ENCODE measurements around the gene CRIP3.
A peak's percentile ranks its signal among the peaks of the same experiment; 100 is the strongest.
"Not testable (repeated sequence)": the region's sequence is repeated elsewhere in the genome, so short reads cannot be mapped to it uniquely, and the experiment has no call there.

The CRIP3 gene, protein sequence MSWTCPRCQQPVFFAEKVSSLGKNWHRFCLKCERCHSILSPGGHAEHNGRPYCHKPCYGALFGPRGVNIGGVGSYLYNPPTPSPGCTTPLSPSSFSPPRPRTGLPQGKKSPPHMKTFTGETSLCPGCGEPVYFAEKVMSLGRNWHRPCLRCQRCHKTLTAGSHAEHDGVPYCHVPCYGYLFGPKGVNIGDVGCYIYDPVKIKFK

DNA sequence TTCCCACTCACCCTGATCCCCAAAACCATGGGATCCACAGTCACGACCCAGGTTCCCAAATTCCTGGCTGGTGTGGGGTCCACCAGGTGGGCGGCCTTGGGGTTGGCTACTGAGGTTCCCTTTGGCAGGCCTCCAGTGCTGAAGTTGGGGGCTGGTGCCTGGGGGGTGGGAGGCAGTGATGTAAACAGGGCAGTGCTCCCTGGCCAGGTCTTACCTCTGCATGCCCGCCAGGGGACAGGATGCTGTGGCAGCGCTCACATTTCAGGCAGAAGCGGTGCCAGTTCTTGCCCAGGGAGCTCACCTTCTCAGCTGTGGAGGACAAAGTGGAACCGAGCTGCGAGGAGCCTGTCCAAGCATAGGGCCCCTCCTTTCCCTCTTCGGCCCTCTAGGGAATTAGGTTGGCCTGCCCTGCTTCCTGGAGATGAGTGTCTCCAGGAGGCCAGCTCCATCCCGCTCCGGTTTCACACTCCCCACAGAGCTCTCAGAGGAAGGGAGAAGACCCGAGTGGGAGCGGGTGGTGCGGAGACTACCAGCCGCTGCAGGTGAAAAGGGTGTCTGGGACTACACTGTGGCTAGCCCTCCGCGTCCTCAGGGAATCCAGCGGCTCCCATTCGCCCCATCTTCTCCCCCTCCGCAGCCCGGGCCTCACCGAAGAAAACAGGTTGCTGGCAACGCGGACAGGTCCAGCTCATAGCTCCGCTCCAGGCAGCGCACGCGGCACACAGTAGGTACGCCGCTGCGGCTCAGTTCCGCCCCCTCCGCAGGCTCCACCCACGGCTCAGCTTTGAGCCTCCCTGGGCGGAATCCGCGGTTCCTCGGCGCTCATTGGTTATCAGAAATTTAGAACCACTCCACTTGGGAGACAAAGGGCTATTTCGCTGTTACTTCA is at the start of gene CRIP3:
Gene CRIP3 (minus strand): TSS at position 726 of the 889 bp plus-strand sequence. CDS start 34 bp downstream, at position 692.
- peak; percentile 54 for DNase-seq (ENCODE audit: low spot score)

DNA sequence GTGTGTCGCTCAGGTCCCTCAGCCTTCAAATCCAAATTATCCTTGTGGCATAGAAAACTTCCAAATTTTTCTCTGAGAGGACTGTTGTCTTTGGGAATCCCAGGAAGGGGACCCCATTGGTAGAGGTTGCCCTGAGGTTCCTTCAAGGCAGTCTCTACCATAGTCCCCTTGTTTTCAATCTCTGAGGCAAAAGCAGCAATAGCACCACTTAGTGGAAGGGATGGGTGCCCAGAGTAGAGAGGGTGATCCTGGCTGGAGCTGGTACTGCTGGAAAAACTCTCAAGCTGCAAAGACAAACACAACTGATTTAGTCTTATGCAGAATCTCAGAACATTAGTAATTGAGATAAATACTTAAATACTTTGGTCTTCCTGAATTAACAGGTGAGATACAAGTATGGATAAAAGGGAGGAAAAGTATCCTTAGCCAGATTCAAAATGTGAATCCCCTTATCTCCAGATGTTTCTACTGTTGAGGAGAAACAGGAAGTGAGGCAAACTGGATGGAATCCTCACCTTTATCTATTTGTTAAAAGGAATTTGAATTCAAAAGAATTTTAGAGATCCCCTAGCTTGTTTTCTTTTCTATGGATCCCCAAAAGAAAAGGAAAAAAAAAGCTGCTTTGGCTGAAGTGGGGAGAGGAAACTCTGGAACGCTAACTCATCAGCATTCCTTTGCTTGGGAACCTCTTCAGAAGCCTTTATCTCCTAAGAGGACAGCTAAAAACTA is 47.4 kb upstream of the CRIP3 start:
- DNase-seq (ENCODE audit: low spot score) = peak; percentile 19

DNA sequence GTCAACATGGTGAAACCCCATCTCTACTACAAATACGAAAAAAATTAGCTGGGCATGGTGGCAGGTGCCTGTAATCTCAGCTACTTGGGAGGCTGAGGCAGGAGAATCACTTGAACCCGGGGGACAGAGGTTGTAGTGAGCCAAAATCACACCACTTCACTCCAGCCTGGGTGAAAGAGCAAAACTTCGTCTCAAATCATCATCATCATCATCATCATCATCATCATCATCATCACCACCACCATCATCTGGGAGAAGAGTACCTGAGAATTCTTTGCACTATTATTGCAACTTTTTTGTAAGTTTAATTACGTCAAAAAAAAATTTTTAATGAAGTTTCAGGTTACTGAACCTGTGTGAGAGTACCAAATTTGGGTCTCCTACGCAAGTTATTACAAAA is 43.3 kb upstream of the CRIP3 start:
- DNase-seq (ENCODE audit: low spot score) = not testable (repeated sequence)

DNA sequence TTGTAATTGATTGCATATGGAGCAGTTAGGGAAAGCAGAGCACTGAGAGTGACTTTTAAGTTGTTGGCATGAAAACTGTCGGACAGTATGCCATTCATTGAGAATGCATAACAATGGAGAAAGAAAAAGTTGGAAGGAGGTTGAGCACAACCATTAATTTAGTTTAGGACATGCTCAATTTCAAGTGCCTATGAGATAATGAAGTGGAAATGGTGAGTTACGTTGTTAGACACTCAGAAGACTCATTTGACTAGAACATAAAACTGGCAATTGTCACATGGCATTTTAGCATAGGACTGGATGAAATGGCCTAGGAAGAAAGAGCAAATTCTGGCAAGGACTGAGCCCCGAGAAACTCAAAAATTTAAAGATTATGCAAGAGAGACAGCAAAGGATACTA is 38.8 kb upstream of the CRIP3 start:
- no peak for DNase-seq (ENCODE audit: low spot score)

DNA sequence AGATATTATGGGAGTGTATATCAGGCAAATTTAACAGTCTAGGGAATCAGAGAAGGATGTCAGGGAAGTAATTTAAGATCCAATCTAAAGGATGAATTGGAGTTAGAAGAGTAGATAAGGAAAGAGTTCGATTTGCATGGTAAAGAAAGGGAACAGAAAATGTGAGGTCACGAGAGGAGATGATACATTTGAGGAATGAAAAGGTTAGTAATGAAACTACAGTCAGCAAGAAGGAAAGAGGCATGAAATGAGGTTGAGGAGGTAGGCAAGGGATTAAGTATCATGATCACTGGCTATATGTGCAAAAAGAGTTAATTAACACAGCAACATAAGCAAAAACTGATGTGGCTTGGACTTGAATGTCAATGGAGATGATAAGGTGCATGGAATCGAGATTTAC is 38.4 kb upstream of the CRIP3 start:
- DNase-seq (ENCODE audit: low spot score) = no peak

DNA sequence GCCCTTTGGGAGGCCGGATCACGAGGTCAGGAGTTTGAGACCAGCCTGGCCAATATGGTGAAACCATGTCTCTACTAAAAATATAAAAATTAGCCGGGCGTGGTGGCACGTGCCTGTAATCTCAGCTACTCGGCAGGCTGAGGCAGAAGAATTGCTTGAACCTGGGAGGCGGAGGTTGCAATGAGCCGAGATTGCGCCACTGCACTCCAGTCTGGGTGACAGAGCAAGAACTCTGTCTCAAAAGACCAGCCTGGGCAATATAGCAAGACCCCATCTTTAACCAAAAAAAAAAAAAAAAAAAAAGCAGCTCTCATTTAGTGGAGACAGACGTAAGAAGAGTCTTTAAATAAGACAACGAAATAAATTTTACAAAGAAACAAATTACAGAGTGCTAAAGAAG is 37.6 kb upstream of the CRIP3 start:
- not testable (repeated sequence) for DNase-seq (ENCODE audit: low spot score)

DNA sequence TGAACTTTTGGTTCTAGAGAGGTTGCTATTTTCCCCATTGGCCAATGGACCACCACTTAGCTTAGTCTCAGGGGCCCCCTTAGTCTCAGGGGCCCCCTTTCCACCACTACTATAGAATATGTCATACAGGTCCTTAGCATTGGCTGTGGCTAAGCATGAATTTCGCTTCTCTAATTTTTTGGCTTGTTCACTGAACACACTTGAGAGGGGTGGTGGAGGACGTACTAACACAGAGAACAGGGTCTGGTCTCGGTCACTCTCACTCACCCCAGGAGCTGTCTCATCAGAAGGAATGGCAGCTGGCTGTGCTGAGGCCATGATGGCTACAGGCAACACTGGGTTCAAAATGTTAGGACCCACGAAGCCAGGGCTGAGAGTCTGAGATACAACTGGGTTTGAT is 30.5 kb upstream of the CRIP3 start:
- no peak for DNase-seq (ENCODE audit: low spot score)

DNA sequence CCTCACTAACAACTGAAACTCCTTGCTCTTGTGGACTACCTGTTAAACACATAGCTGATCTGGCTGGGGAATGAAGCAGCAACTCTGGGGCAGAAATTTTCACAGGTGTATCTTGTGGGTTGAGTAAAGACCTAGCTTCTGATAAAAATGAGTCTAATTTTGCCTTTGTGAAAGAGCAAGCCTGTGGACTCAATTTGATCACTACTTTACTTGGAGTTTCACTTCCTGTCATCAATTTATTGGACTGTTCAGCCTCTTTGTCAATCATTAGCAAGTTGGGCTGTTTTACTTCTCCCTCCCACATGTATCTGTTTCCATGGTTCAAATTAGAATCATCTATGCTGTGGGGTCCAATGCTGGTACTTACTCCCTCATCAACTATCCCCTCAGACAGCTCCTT is 29.6 kb upstream of the CRIP3 start:
- no peak for DNase-seq (ENCODE audit: low spot score)

DNA sequence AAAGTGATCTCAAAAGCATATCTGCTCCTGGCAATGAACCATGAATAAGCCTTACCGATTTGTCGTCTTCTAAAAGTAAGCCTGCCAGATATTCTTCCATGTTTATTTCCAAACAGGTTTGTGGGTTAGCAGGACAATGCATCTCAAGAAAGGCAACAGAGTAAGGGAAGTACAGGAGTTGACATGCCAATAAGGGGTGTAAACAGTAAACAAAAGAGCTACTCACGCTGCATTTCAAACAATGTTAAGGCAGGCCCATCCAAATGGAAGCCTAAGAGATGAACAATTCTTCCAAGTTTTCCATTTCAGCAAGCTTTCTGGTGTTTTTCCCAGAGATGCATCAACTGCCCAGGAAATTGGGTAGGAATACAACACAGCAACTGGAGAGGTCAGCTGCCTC is 27.8 kb upstream of the CRIP3 start:
- DNase-seq (ENCODE audit: low spot score) = no peak

DNA sequence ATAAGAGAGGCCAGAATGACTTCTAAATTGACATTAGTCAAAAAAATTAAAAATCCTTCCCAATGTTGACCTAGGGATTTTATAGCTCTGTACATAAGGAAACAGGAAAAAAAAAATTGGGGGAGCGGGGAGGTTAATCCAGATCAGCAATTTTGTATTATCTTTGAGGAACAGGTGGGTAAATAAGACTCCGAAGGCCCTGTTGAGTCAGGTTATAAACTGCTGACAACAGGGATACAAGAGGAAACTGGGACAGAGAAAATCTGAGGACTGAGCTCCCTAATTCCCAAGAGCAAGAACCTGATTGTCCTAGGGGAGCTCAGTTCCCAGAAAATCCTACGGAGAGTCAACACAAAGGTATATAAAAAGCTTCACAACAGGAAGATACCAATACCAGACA is 26.8 kb upstream of the CRIP3 start:
- no peak for DNase-seq (ENCODE audit: low spot score)

DNA sequence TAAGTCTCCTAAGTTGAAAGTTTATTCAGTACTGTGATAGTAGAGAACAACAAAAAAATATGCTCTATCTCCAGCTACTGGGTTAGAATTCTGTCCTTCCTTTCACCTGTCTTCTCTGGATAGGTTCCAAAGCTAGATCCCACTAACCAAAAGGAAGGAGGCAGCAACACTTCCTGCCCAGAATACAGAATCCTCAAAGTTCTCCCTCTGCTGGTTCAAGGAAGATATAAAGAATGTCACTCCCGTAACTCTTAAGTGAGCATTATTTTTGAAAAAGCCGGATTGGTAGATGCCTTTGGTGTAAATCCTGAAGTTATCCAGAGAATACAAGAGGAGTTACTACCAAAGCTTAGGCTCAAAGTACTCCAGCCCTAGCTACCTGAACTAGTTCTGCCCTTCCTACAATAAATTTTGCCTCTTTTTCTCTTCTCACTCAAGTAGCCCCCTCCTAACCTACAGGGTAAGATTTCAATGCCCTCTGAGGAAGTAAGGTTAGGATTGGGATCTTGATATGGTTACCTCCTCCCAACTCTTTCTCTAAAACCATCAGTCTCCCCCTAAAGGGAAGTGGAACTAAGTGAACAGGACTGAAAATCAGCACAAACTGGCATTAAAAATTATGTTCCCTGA is 26.0 kb upstream of the CRIP3 start:
- DNase-seq (ENCODE audit: low spot score) = peak; percentile 76

DNA sequence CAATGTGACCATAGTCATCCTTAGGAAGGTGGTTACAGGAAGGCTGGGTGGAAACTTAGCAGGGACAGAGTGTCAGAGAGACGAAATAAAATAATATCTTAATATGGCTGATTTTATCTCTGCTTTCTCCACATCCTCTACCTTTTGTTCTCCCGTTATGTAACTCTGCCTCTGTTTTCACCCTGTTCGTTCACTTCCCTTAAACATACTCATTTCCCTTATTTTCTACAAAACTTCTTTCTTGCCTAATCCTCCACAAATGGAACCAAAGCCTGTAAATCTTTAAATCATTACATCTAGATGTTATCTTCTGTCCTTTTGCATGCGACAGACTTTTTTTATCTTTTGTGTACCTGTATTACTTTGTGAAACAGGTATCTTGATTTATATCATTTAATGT is 23.3 kb upstream of the CRIP3 start:
- no peak for DNase-seq (ENCODE audit: low spot score)

DNA sequence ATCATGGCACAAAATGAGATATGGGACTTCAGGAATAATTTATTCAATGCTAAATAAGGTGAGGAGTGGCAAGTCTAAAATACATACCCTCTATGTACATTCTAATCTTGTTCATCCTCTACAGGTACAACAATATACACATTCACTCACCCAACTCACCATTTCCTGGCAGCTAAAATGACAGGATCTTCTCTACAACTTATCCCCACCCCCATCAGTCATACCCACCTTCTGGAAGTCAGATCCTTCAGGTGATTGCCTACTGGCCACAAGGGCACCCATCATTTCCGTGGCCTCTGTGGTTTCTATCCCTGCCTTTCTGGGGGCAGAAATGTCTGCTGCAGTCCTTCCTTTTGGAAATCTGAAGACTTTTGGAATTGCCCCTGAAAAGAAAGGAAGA is 22.8 kb upstream of the CRIP3 start:
- DNase-seq (ENCODE audit: low spot score) = no peak

DNA sequence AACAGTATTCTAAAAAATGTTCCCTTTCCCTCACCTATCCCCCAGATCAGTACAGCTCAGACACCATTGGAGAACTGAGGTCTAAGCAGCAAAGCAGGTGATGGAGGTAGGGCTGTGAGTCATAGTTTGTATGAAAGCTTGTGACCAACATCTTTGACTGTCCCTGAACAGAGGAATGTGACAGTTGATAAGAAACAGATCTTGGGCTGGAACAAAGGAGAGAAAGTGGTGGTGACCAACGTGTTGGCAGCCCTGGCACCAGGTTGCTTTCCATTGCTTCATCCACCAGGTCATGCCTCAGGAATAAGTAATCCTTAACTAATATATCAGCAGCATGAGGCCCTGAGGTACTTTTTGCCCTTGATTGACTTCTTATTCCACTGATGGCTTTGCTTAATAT is 19.9 kb upstream of the CRIP3 start:
- peak; percentile 64 for DNase-seq (ENCODE audit: low spot score)

DNA sequence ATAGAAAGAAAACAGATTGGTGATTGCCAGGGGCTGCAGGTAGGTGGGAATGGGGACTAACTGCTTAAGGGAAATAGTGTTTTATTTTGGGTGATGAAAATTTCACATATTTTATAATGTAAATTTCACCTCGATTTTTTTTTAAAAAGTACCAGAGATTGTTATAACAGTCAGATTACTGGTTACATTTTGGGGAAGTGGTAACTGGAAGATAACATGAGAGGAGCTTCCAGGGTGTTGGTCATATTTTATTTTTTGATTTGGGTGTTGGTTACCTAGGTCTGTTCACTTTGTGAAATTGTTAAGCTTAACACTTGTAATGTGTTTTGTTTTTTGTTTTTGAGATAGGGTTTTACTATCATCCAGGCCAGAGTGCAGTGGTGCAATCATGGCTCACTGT is 17.2 kb upstream of the CRIP3 start:
- no peak for DNase-seq (ENCODE audit: low spot score)

DNA sequence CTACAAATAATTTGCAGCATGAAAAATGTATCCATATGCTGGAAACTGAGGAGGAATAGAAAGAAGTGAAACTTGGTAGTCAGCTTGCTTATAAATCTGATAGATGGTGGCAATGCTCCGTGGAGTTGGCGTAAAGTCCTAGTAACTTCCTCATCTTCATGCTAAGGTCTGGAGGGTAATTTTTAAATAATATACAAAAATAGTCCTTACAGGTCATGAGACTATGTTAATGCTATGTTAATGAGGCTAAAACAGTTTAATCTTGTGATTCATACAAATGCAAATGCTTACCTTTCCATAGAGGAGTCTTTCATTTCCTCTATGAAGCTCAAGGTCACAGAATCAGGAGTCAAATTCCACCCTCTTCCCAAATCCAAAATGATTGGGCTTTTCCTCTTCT is 9.4 kb upstream of the CRIP3 start:
- DNase-seq (ENCODE audit: low spot score) = no peak

DNA sequence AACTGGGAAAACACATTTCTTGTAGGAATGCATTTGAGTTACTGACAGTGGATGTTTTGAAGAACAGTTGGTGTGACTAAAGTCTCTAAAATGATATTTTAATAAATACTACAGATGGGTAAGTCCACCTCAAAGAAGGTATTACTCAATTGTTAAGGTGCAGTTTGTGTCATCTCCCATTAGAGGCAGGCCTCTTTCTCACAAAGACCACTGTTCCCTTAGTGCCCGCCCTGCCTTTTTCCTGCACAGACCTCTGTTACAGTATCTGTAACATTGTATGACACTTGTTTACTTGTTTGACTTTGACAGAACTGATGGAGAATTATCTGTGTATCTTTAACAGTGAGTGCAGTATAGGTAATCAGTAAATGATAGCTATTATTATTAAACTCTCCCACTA is 5.2 kb upstream of the CRIP3 start:
- no peak for DNase-seq (ENCODE audit: low spot score)

DNA sequence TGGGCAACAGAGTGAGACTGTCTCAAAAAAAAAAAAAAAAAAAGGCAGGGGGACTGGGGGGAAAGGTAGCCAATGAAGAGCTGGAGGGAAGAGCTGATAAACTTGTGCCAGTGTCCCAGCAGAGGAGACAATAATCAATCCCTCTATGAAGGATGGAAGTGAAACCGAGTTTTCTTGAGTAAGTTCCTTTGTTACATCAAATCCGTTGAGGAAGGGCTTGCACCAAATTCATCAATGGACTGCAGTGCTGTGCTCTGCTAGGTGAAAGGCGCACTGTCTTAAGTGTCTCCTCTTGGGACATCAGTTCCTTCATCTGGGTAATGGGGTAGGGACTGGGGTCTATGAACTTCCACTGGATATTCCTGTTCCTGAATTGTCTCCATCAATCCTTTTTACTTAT is 3.0 kb upstream of the CRIP3 start:
- DNase-seq (ENCODE audit: low spot score) = no peak

DNA sequence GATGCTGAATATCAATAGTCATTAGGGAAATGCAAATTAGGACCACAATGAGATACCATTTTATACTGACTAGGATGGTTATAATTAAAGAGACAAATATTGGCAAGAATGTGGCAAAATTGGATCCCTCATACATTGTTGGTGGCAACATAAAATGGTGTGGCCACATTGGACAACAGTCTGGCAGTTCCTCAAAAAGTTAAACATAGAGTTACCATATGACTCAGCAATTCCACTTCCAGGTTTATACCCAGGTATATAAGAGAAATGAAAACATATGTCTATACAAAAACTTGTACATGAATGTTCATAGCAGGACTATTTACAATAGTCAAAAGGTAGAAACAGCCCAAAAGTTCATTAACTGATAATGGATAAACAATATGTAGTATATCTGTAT is 2.0 kb upstream of the CRIP3 start:
- no peak for DNase-seq (ENCODE audit: low spot score)

DNA sequence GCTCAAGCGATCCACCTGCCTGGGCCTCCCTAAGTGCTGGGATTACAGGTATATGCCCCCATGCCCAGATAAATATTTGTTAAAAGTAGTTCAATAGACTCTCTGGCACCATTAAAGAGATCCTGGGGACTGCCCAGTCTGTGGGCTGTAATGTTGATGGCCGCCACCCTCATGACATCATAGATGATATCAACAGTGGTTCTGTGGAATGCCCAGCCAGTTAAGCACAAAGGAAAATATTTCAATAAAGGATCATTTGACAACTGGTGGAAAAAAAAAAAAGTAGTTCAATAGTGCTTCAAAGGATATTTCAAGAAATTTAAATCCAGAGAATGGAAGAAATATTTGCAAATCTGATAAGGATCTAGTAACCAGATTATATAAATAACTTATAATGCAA is 1.5 kb upstream of the CRIP3 start:
- no peak for DNase-seq (ENCODE audit: low spot score)

DNA sequence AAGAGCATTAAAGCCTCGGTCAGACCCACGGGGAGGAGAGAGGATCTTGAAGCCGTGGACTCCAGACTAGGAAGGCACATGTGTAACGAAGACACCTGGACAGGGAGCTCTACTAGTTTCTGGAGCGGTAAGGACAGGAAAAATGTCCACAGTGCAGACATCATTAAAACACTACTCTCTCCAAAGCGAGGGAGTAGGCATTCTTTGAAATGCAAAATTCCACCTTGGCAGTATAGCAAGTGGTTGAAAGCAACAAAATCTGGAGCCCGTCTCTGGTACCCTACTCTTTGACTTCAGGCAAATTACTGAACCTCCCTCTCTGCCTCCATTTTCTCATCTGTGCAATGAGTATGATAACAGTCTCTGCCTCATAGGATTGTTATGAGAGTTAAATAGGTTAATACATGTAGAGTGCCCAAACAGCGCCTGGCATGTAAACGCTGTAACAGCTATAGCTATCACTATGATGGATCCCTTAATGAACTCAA is 408 bp upstream of the CRIP3 start:
- DNase-seq (ENCODE audit: low spot score) = no peak

DNA sequence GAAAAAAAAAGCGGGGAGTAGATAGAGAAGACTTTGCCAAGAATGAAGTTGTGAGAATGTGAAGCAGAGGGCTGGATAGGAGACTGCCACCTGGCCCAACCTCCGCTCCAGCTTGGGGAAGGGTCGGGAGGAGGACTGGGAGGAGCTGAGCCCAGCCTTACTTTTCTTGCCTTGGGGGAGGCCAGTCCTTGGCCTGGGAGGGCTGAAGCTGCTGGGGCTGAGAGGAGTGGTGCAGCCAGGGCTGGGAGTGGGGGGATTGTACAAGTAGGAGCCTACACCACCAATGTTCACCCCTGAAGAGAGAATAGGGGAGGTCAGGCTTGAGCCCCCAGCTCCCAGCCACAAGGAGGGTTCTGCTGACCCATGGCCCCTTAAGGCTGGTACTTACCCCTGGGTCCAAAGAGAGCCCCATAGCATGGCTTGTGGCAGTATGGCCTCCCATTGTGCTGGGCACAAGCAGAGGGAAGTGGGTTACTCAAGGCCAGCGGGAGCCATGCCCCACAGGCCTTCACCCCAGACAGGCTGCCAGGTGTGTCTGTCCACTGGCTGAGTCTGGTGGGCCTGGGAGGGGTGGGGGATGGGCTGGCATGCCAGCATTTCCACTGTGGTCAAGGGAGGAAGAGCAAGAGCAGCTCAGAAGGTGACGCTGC is 1.1 kb downstream of the CRIP3 start:
- DNase-seq (ENCODE audit: low spot score) = no peak

All from kidney tubule cell (primary cell).